Vein endothelial cell (primary cell): ENCODE results near the gene LYZL4. TPM values are rescaled to one million over a fixed set of nuclear protein-coding genes. Genes with fewer than 3 reads are reported as not detected.

Experiments used
- total RNA-seq: library from RNA; depleted of rRNA; stranded (reverse); fragments of >200 nt; gene quantifications from 2 replicates; pipeline ENCODE4 v1.2.3, GENCODE V29; 2012

LYZL4 gene, protein sequence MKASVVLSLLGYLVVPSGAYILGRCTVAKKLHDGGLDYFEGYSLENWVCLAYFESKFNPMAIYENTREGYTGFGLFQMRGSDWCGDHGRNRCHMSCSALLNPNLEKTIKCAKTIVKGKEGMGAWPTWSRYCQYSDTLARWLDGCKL
- not detected in 2 replicates for total RNA-seq

DNA sequence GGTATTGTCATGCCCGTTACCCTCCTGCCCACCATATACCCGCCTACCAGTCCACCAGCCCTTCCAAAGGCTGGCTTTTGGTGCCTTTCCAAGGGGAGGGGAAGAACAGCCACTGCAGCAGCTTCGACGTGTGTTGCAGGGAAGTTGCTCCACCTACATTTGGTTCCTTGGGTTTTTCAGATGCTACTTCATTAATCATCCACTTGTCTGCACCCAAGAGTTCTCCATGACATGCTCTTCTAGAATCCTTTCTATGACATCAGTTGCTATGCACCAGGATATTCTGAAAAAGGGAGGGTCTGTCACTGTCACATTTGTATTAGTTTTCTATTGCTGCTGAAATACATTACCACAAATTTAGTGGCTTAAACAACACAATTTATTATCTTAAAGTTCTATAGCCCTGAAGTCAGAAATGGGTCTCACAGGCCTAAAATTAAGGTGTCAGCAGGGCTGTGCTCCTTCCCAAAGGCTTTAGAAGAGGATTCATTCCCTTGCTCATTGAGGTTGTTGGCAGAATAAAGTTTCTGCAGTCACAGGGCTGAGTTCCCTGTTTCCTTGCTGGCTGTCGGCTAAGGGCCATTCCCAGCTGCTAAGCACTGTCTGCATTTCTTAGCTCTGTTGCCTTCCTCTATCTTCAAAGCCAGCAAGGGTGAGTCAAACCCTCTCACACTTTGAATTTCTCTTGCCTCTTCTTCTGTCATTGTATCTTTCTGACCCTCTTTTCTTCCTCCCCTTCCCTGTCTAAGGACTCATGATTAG is at the start of gene LYZL4:
LYZL4 (minus strand) TSS at position 241 of the 762 bp plus-strand sequence. CDS start 3,359 bp downstream, outside the sequence.

Other genes with a start within 250 kb of the LYZL4 start
- gene CCK, start 144.4 kb downstream of the LYZL4 start, total RNA-seq, result not detected in 2 replicates
- 0.96 and 2.0 TPM in 2 replicates for gene VIPR1, start 92.0 kb upstream of the LYZL4 start, total RNA-seq
- gene SEC22C, start 171.4 kb upstream of the LYZL4 start, total RNA-seq, result 60.8 and 85.9 TPM in 2 replicates
- gene SS18L2, start 180.2 kb upstream of the LYZL4 start, total RNA-seq, result 19.1 and 20.9 TPM in 2 replicates
- 77.7 and 100 TPM in 2 replicates for gene NKTR, start 190.1 kb upstream of the LYZL4 start, total RNA-seq
- gene ZBTB47, start 243.1 kb upstream of the LYZL4 start, total RNA-seq, result 17.8 and 22.9 TPM in 2 replicates